Measurements from ENCODE around the gene TKTL1.

The TKTL1 gene

GRCh38 chrX:154362085-154362742 lies 66.6 kb downstream of the TKTL1 start:
- no peak for ATAC-seq
- no peak for DNase-seq

- ATAC-seq (no peak), DNase-seq (no peak)
These were observed 68.3 kb downstream of the TKTL1 start for GRCh38 chrX:154363706-154364439.

GRCh38 chrX:154365052-154365600 lies 69.5 kb downstream of the TKTL1 start:
- DNase-seq = no peak
- no peak for ATAC-seq

- ATAC-seq = no peak
These were observed 70.5 kb downstream of the TKTL1 start for GRCh38 chrX:154365997-154366665.

GRCh38 chrX:154366666-154367055 lies 71.1 kb downstream of the TKTL1 start:
- DNase-seq = no peak
- no peak for ATAC-seq

More at GRCh38 chrX:154365997-154366665, 70.5 kb downstream of the TKTL1 start:
- DNase-seq = no peak

- ATAC-seq (no peak), DNase-seq (no peak)
These were observed 72.1 kb downstream of the TKTL1 start for GRCh38 chrX:154367474-154368308.

GRCh38 chrX:154368630-154369448 lies 73.2 kb downstream of the TKTL1 start:
- peak; percentile 64 for ATAC-seq

GRCh38 chrX:154369449-154370299 lies 74.1 kb downstream of the TKTL1 start:
- DNase-seq = peak; percentile 76
- ATAC-seq = peak; percentile 7

More at GRCh38 chrX:154368630-154369448, 73.2 kb downstream of the TKTL1 start:
- DNase-seq = peak; percentile 93

- ATAC-seq (no peak), DNase-seq (peak; percentile 18)
These were observed 74.9 kb downstream of the TKTL1 start for GRCh38 chrX:154370300-154371016.

- ATAC-seq (peak; percentile 55), DNase-seq (peak; percentile 92)
These were observed 75.6 kb downstream of the TKTL1 start for GRCh38 chrX:154371017-154371788.

GRCh38 chrX:154371789-154372300 lies 76.2 kb downstream of the TKTL1 start:
- ATAC-seq (peak; percentile 1), DNase-seq (no peak)

GRCh38 chrX:154372612-154373022 lies 77.0 kb downstream of the TKTL1 start:
- DNase-seq (peak; percentile 55), ATAC-seq (no peak)

- DNase-seq = peak; percentile 30
- ATAC-seq = no peak
These were observed 78.0 kb downstream of the TKTL1 start for GRCh38 chrX:154373340-154374306.

GRCh38 chrX:154374313-154375155 lies 78.9 kb downstream of the TKTL1 start, which contains the start of gene FLNA:
TSS of gene FLNA (minus strand) at chrX:154374634. CDS start at chrX:154371245, 3,389 bp downstream.
- DNase-seq (peak; percentile 53), ATAC-seq (no peak)

- ATAC-seq = no peak
- DNase-seq = no peak
These were observed 79.5 kb downstream of the TKTL1 start for GRCh38 chrX:154375156-154375504.

- no peak for ATAC-seq
- DNase-seq = no peak
These were observed 81.2 kb downstream of the TKTL1 start for GRCh38 chrX:154376774-154377173.

Data from stimulated activated naive CD8-positive, alpha-beta T cell treated with anti-CD3 and anti-CD28 coated beads, Interleukin-15, Interleukin-2, amounts not matched to agents 100 U/mL and 50 U/mL, for 24 hours (primary cell).